Measurements from ENCODE around the gene TMPRSS15.

The TMPRSS15 gene

GRCh38 chr21:18228060-18228739, 175.4 kb downstream of the TMPRSS15 start:
- TF ChIP-seq CTCF (IDR thresholded peaks at IDR 0.05; ENCODE audit: insufficient read depth, missing control alignments), result no peak
- FAIRE-seq, result no peak
- DNase-seq (ENCODE audit: insufficient read length, low spot score), result no peak

GRCh38 chr21:18222346-18222745, 181.2 kb downstream of the TMPRSS15 start:
- FAIRE-seq (no peak), DNase-seq (ENCODE audit: insufficient read length, low spot score) (no peak)
- no peak for TF ChIP-seq CTCF (IDR thresholded peaks at IDR 0.05; ENCODE audit: insufficient read depth, missing control alignments)

GRCh38 chr21:18220498-18220897, 183.1 kb downstream of the TMPRSS15 start:
- FAIRE-seq (no peak), DNase-seq (ENCODE audit: insufficient read length, low spot score) (no peak)
- TF ChIP-seq CTCF (IDR thresholded peaks at IDR 0.05; ENCODE audit: insufficient read depth, missing control alignments), result no peak

All from D721Med (cell line).